ENCODE measurements around the gene CNTN5. TPM values are rescaled to one million over a fixed set of nuclear protein-coding genes. Genes with fewer than 3 reads are reported as not detected.

Gene CNTN5
- total and polyA plus RNA-seq, 2 donors (not counting 1 experiment from before 2014, with no cell fraction given), result not detected

DNA sequence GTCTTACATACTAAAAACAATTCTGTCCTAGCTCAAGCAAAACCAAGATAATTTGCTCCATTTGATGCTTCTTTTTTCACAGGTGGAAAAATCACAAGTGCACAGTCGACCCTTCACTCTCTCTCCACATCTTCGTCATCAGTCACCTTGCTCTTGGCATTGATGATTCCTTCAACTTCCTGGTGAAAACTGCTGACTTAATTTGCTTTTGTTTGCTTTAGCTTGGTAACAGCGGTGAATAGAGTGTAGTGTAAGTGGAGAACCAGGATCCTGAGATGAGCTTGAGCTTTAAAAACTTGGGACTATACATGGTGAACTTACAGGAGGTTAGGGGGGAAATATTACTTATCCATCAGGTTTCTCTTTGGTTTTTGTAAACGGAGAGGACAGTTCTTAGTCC, 1335.3 kb downstream of the CNTN5 start:
- Mint-ChIP-seq H3K4me3 (no peak overlapping the region), H3K4me1 (no peaks in the 10 kb centered on the region), H3K27ac (no peak overlapping the region), H3K9me3 (ENCODE audit: insufficient read depth) (peaks cover 3% of the 10 kb centered on the region), H3K27me3 (no peaks in the 10 kb centered on the region)
- no peak overlapping the region for H3K4me2 ChIP-seq (replicated peaks; ENCODE audit: low read depth, low read length, poor library complexity, severe bottlenecking)
- no peak for TF ChIP-seq EZH2 (IDR thresholded peaks at IDR 0.05; ENCODE audit: borderline replicate concordance, insufficient read depth, low read depth, low read length, poor library complexity, severe bottlenecking)
- TF ChIP-seq, protein P1, sequence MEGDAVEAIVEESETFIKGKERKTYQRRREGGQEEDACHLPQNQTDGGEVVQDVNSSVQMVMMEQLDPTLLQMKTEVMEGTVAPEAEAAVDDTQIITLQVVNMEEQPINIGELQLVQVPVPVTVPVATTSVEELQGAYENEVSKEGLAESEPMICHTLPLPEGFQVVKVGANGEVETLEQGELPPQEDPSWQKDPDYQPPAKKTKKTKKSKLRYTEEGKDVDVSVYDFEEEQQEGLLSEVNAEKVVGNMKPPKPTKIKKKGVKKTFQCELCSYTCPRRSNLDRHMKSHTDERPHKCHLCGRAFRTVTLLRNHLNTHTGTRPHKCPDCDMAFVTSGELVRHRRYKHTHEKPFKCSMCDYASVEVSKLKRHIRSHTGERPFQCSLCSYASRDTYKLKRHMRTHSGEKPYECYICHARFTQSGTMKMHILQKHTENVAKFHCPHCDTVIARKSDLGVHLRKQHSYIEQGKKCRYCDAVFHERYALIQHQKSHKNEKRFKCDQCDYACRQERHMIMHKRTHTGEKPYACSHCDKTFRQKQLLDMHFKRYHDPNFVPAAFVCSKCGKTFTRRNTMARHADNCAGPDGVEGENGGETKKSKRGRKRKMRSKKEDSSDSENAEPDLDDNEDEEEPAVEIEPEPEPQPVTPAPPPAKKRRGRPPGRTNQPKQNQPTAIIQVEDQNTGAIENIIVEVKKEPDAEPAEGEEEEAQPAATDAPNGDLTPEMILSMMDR (IDR thresholded peaks at IDR 0.05), result no peak
- intact Hi-C loops (cut with micrococcal nuclease), result no loop called here
- no peak for ATAC-seq (ENCODE audit: low read depth)
- no peaks in the 10 kb centered on the region for H3K9me3 ChIP-seq (ENCODE audit: control extremely low read depth in 1 of 3, control insufficient read depth in 2 of 3, insufficient read depth in 1 of 3, low read length in 2 of 3)
- no peak overlapping the region for H3K4me3 ChIP-seq (ENCODE audit: control extremely low read depth in 1 of 5, extremely low read depth in 1 of 5, insufficient read depth in 1 of 5, low read depth in 2 of 5, low read length in 4 of 5)
- H3K4me1 ChIP-seq (ENCODE audit: control insufficient read depth in 2 of 2, insufficient read depth in 2 of 2, low read length in 2 of 2), result no peaks in the 10 kb centered on the region
- no peak overlapping the region for H3K9ac ChIP-seq (ENCODE audit: low read length)
- H3K79me2 ChIP-seq (ENCODE audit: control insufficient read depth, insufficient read depth, low read length), result no peaks in the 10 kb centered on the region
- ChIA-PET CTCF (no interaction called here), POLR2A (no interaction called here)
- no peak overlapping the region for H3K27ac ChIP-seq (ENCODE audit: low read length in 2 of 2)
- H3K36me3 ChIP-seq (replicated peaks in 1 of 2; ENCODE audit: control extremely low read depth in 1 of 2, control insufficient read depth in 1 of 2, extremely low read depth in 1 of 2, insufficient read depth in 2 of 2, low read length in 1 of 2), result no peaks in the 10 kb centered on the region
- H4K20me1 ChIP-seq (ENCODE audit: control insufficient read depth, insufficient read depth, low read length, poor library complexity, severe bottlenecking), result no peaks in the 10 kb centered on the region
- WGBS (ENCODE audit: insufficient coverage), result 88% methylated on average over 2 of the region's 4 CpGs
- H2AFZ ChIP-seq (ENCODE audit: insufficient read depth, low read depth, low read length, poor library complexity, severe bottlenecking), result no peak overlapping the region
- DNase-seq, result no peak
- H3K27me3 ChIP-seq (replicated peaks in 1 of 4; ENCODE audit: control extremely low read depth in 1 of 4, control insufficient read depth in 3 of 4, insufficient read depth in 4 of 4, low read length in 3 of 4), result no peaks in the 10 kb centered on the region

- ChIA-PET POLR2A (no interaction called here), CTCF (no interaction called here)
- H3K4me3 Mint-ChIP-seq, result no peak overlapping the region
- DNase-seq (no peak), ATAC-seq (ENCODE audit: low read depth) (no peak)
- intact Hi-C loops (cut with micrococcal nuclease), result no loop called here
- Histone ChIP-seq H3K27me3 (replicated peaks in 1 of 4; ENCODE audit: control extremely low read depth in 1 of 4, control insufficient read depth in 3 of 4, insufficient read depth in 4 of 4, low read length in 3 of 4) (no peaks in the 10 kb centered on the region), H3K4me1 (ENCODE audit: control insufficient read depth in 2 of 2, insufficient read depth in 2 of 2, low read length in 2 of 2) (no peaks in the 10 kb centered on the region), H3K4me3 (ENCODE audit: control extremely low read depth in 1 of 5, extremely low read depth in 1 of 5, insufficient read depth in 1 of 5, low read depth in 2 of 5, low read length in 4 of 5) (no peak overlapping the region), H3K36me3 (replicated peaks in 1 of 2; ENCODE audit: control extremely low read depth in 1 of 2, control insufficient read depth in 1 of 2, extremely low read depth in 1 of 2, insufficient read depth in 2 of 2, low read length in 1 of 2) (no peaks in the 10 kb centered on the region), H3K27ac (ENCODE audit: low read length in 2 of 2) (no peak overlapping the region), H2AFZ (ENCODE audit: insufficient read depth, low read depth, low read length, poor library complexity, severe bottlenecking) (no peak overlapping the region), H3K9ac (ENCODE audit: low read length) (no peak overlapping the region), H3K79me2 (ENCODE audit: control insufficient read depth, insufficient read depth, low read length) (no peaks in the 10 kb centered on the region), H3K9me3 (ENCODE audit: control extremely low read depth in 1 of 3, control insufficient read depth in 2 of 3, insufficient read depth in 1 of 3, low read length in 2 of 3) (peaks cover 0 to 5% (median 0%) of the 10 kb centered on the region in 3 donors), H3K4me2 (replicated peaks; ENCODE audit: low read depth, low read length, poor library complexity, severe bottlenecking) (no peak overlapping the region), H4K20me1 (ENCODE audit: control insufficient read depth, insufficient read depth, low read length, poor library complexity, severe bottlenecking) (no peaks in the 10 kb centered on the region)
- H3K9me3 Mint-ChIP-seq (ENCODE audit: insufficient read depth), result peaks cover 5% of the 10 kb centered on the region
- H3K27me3 Mint-ChIP-seq, result no peaks in the 10 kb centered on the region
- WGBS (ENCODE audit: insufficient coverage), result 90% methylated on average over 3 of the region's 4 CpGs
- no peaks in the 10 kb centered on the region for H3K4me1 Mint-ChIP-seq
- no peak overlapping the region for H3K27ac Mint-ChIP-seq
- no peak for TF ChIP-seq EZH2 (IDR thresholded peaks at IDR 0.05; ENCODE audit: borderline replicate concordance, insufficient read depth, low read depth, low read length, poor library complexity, severe bottlenecking)
- TF ChIP-seq, protein P1 (IDR thresholded peaks at IDR 0.05), result no peak
Measured at GRCh38 chr11:100359281-100359680, 1338.5 kb downstream of the CNTN5 start.

Data from B cell (primary cell).